ENCODE data around the gene RNASE8. TPM values are rescaled to one million over a fixed set of nuclear protein-coding genes. Genes with fewer than 3 reads are reported as not detected.

Gene RNASE8
- total RNA-seq, 1 experiment from 2014 or later, result not detected

GRCh38 chr14:21105095-21105494 lies 47.5 kb downstream of the RNASE8 start:
- Mint-ChIP-seq H3K4me3 (ENCODE audit: unreplicated experiment) (peak overlapping the region; percentile 84), H3K27ac (ENCODE audit: low read depth, unreplicated experiment) (peak overlapping the region; percentile 67), H3K9me3 (ENCODE audit: unreplicated experiment) (no peaks in the 10 kb centered on the region), H3K4me1 (ENCODE audit: insufficient read depth, unreplicated experiment) (peaks cover 48% of the 10 kb centered on the region), H3K36me3 (ENCODE audit: insufficient read depth, unreplicated experiment) (no peaks in the 10 kb centered on the region), H3K27me3 (ENCODE audit: insufficient read depth, unreplicated experiment) (no peaks in the 10 kb centered on the region)
- CTCF ChIA-PET, result interaction anchor here (0.6 to 10.5 kb wide), 31 partner anchors 11 to 643 kb away, joined by 3 to 248 read pairs (median 9); partner anchors contain the start of genes ARHGEF40, PIP4P1, RNASE4 and RNASE7
- no peak for DNase-seq (ENCODE audit: unreplicated experiment)
- POLR2A ChIA-PET, result interaction anchor here (0.6 to 5.2 kb wide), 13 partner anchors 10 to 421 kb away, joined by 3 to 44 read pairs (median 11); partner anchors contain the start of genes ARHGEF40, RNASE4 and RNASE7
- no peak for TF ChIP-seq CTCF (IDR thresholded peaks at IDR 0.05; ENCODE audit: unreplicated experiment)
- intact Hi-C loops (cut with micrococcal nuclease), result loop anchor here (5.0 kb wide), 1 partner anchor 248 kb away; no protein-coding TSS in a partner anchor
- BruUV-seq (replicated peaks), result no TSS peak

- Mint-ChIP-seq H3K9me3 (ENCODE audit: unreplicated experiment) (no peaks in the 10 kb centered on the region), H3K36me3 (ENCODE audit: insufficient read depth, unreplicated experiment) (no peaks in the 10 kb centered on the region), H3K27me3 (ENCODE audit: insufficient read depth, unreplicated experiment) (no peaks in the 10 kb centered on the region), H3K4me1 (ENCODE audit: insufficient read depth, unreplicated experiment) (peaks cover 49% of the 10 kb centered on the region), H3K4me3 (ENCODE audit: unreplicated experiment) (peak overlapping the region; percentile 17), H3K27ac (ENCODE audit: low read depth, unreplicated experiment) (peak overlapping the region; percentile 3)
- BruUV-seq (replicated peaks), result no TSS peak
- peak; percentile 81 for DNase-seq (ENCODE audit: unreplicated experiment)
- intact Hi-C loops (cut with micrococcal nuclease), result loop anchor here (5.0 kb wide), 1 partner anchor 249 kb away; no protein-coding TSS in a partner anchor
- ChIA-PET CTCF (interaction anchor here (0.5 to 10.5 kb wide), 15 partner anchors 12 to 123 kb away, joined by 3 to 248 read pairs (median 26); partner anchors contain the start of genes ARHGEF40, RNASE13 and RNASE7), POLR2A (interaction anchor here (1.1 to 5.2 kb wide), 8 partner anchors 11 to 91 kb away, joined by 3 to 44 read pairs (median 22); partner anchors contain the start of genes ARHGEF40 and RNASE7)
- TF ChIP-seq CTCF (IDR thresholded peaks at IDR 0.05; ENCODE audit: unreplicated experiment), result no peak
Observed at GRCh38 chr14:21106176-21106497, 48.5 kb downstream of the RNASE8 start.

DNA sequence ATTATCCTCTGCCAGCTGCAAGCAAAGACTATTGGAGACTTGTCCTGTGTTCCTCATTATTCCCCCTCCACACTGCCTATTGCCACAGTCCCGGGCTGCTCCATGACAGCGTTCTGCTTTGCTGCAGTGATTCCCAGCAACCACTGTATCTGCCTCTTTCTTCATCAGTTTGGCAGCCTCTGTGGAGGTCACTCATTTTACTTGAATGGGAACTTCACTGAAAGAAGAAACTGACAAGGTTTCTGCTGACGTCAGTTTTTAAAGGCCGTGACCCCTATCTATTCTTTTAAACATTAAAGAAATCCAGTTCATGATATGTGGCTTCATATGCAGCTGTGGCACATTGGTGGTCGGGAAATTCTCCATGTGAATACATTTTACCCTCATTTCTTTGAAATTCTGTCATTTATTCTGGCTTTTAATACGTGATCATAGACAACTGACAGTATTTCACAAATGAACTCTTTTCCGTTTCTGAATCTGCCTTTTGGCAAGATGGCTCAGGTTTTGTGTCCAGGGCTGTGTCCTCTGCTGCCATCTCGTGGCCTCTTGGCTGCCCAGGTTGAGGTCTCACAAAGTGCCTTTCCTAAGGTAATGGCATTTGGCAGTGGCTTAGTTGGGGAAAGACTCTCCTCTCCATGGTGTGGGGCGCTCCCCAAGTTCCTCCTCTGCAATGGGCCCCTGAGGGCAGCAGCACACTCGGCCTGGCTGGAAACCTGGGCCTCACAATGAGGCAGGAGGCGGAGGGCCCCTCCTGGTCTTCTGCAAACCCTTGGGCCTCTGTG lies 49.1 kb downstream of the RNASE8 start:
- BruUV-seq (replicated peaks), result no TSS peak
- POLR2A ChIA-PET, result interaction anchor here (0.7 to 5.2 kb wide), 10 partner anchors 11 to 92 kb away, joined by 3 to 44 read pairs (median 10); partner anchors contain the start of genes ARHGEF40 and RNASE7
- Mint-ChIP-seq H3K27ac (ENCODE audit: low read depth, unreplicated experiment) (peak overlapping the region; percentile 3), H3K4me1 (ENCODE audit: insufficient read depth, unreplicated experiment) (peaks cover 48% of the 10 kb centered on the region), H3K27me3 (ENCODE audit: insufficient read depth, unreplicated experiment) (no peaks in the 10 kb centered on the region), H3K36me3 (ENCODE audit: insufficient read depth, unreplicated experiment) (no peaks in the 10 kb centered on the region), H3K9me3 (ENCODE audit: unreplicated experiment) (no peaks in the 10 kb centered on the region), H3K4me3 (ENCODE audit: unreplicated experiment) (peak overlapping the region; percentile 17)
- intact Hi-C loops (cut with micrococcal nuclease), result loop anchor here (1.0 to 5.0 kb wide), 2 partner anchors 39 to 249 kb away; no protein-coding TSS in a partner anchor
- CTCF ChIA-PET, result interaction anchor here (0.5 to 10.5 kb wide), 16 partner anchors 12 to 115 kb away, joined by 3 to 248 read pairs (median 18); partner anchors contain the start of genes ARHGEF40, RNASE13 and RNASE7
- peak; percentile 86 for DNase-seq (ENCODE audit: unreplicated experiment)
- peak; percentile 78 for TF ChIP-seq CTCF (IDR thresholded peaks at IDR 0.05; ENCODE audit: unreplicated experiment)

- peak; percentile 36 for DNase-seq (ENCODE audit: unreplicated experiment)
- CTCF ChIA-PET, result interaction anchor here (0.6 to 10.5 kb wide), 11 partner anchors 13 to 127 kb away, joined by 3 to 248 read pairs (median 5); partner anchors contain the start of gene ARHGEF40
- no peak overlapping the region for H3K4me3 Mint-ChIP-seq (ENCODE audit: unreplicated experiment)
- intact Hi-C loops (cut with micrococcal nuclease), result loop anchor here (1.0 to 5.0 kb wide), 2 partner anchors 40 to 250 kb away; no protein-coding TSS in a partner anchor
- TF ChIP-seq CTCF (IDR thresholded peaks at IDR 0.05; ENCODE audit: unreplicated experiment), result no peak
- POLR2A ChIA-PET, result interaction anchor here (0.7 to 5.2 kb wide), 5 partner anchors 15 to 92 kb away, joined by 3 to 38 read pairs (median 4); partner anchors contain the start of gene ARHGEF40
- no peaks in the 10 kb centered on the region for H3K27me3 Mint-ChIP-seq (ENCODE audit: insufficient read depth, unreplicated experiment)
- H3K27ac Mint-ChIP-seq (ENCODE audit: low read depth, unreplicated experiment), result peak overlapping the region; percentile 3
- BruUV-seq (replicated peaks), result no TSS peak
- H3K36me3 Mint-ChIP-seq (ENCODE audit: insufficient read depth, unreplicated experiment), result no peaks in the 10 kb centered on the region
- H3K9me3 Mint-ChIP-seq (ENCODE audit: unreplicated experiment), result no peaks in the 10 kb centered on the region
- H3K4me1 Mint-ChIP-seq (ENCODE audit: insufficient read depth, unreplicated experiment), result peaks cover 41% of the 10 kb centered on the region
Observed at GRCh38 chr14:21107283-21107800, 49.7 kb downstream of the RNASE8 start.

Measured in MCF 10A (cell line).